ENCODE data around the gene TFDP2.
"Not testable (repeated sequence)": the region's sequence is repeated elsewhere in the genome, so short reads cannot be mapped to it uniquely, and the experiment has no call there.

Gene TFDP2

GRCh38 chr3:141915016-141915415, 234.3 kb downstream of the TFDP2 start:
- no peak for DNase-seq

GRCh38 chr3:141914311-141914710, 235.0 kb downstream of the TFDP2 start:
- no peak for DNase-seq

GRCh38 chr3:141913150-141913811, 236.1 kb downstream of the TFDP2 start:
- peak; percentile 77 to 85 (median 84) for DNase-seq

- not testable (repeated sequence) for DNase-seq
Measured at GRCh38 chr3:141909986-141910385, 239.4 kb downstream of the TFDP2 start.

- DNase-seq, result no peak
Measured at GRCh38 chr3:141909408-141909807, 239.9 kb downstream of the TFDP2 start.

- DNase-seq, result no peak
Measured at GRCh38 chr3:141905129-141905528, 244.2 kb downstream of the TFDP2 start.

- DNase-seq, result no peak
Measured at GRCh38 chr3:141904203-141904602, 245.1 kb downstream of the TFDP2 start.

GRCh38 chr3:141901914-141902313, 247.4 kb downstream of the TFDP2 start:
- no peak for DNase-seq

- DNase-seq, result no peak
Measured at GRCh38 chr3:141900343-141900742, 249.0 kb downstream of the TFDP2 start.

GRCh38 chr3:141898908-141899307, 250.4 kb downstream of the TFDP2 start:
- no peak for DNase-seq

GRCh38 chr3:141895731-141896130, 253.6 kb downstream of the TFDP2 start:
- no peak for DNase-seq

- peak; percentile 51 to 84 (median 84) for DNase-seq
Measured at GRCh38 chr3:141894524-141895176, 254.7 kb downstream of the TFDP2 start.

All from suppressor macrophage treated with lipopolysaccharide for 1 hour (primary cell).